BE2C (cell line): Measurements from ENCODE around the gene SKP1.

Source experiments
- DNase-seq: peaks from one replicate; pipeline ENCODE4 v3.0.0-alpha.2; 2020
- H3K27me3 ChIP-seq: fragments of 250-450 bp; sonication (Bioruptor Pico); 2 replicates; pipeline ENCODE4 v1.5.1; 2020; ENCODE audit warnings: mild to moderate bottlenecking
- H3K36me3 ChIP-seq: fragments of 250-450 bp; sonication (Bioruptor Pico); 2 replicates; pipeline ENCODE4 v1.5.1; 2020; ENCODE audit warnings: mild to moderate bottlenecking
- H3K4me1 ChIP-seq: fragments of 250-450 bp; sonication (Bioruptor Pico); 2 replicates; pipeline ENCODE4 v1.5.1; 2020
- H3K4me3 ChIP-seq: 2 replicates; pipeline ENCODE4 v1.5.1; 2011; ENCODE audit warnings: low read depth, low read length
- H3K9me3 ChIP-seq: fragments of 250-450 bp; sonication (Bioruptor Pico); 2 replicates; pipeline ENCODE4 v1.5.1; 2020
- TF ChIP-seq, protein P1 (sequence below): IDR thresholded peaks from 2 replicates; pipeline ENCODE4 v1.5.1; 2012; ENCODE audit warnings: mild to moderate bottlenecking, low read depth, low read length

The SKP1 gene

DNA sequence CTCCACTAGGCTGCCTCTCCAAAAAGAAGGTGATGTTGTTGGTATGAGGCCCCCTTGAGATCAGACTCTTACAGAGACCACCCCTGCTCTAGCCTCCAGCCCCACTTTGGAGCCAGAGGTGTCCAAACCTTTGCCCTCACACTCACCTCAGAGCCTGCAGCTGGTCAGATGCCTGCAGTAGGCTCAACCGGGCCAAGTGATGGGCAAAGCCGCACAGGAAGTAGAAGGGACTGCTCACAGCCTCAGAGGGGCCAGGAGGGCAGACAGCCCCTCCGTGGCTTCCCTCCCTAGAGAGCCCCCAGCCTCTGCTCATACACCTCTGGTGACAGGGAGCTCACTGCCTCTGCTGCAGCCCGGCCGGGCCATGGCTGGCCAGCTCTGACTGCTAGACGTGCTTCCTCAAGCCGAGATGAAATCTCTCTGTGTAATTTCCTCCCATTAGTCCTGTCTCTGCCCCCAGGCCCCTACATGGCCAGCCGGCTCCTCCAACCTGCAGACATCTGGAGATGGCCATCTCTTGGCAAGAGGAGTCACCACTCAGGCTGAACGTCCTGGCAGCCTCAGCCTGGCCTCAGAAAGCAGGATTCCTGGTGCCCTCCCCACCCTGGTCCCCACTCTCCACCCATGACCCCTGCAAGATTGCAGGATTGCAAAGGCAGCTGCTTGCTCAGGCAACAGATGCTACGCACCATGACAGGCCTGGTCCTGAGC lies 69.6 kb downstream of the SKP1 start:
- H3K4me1 ChIP-seq, result peaks cover 45% of the 10 kb centered on the region
- no peaks in the 10 kb centered on the region for H3K36me3 ChIP-seq
- TF ChIP-seq, protein P1, sequence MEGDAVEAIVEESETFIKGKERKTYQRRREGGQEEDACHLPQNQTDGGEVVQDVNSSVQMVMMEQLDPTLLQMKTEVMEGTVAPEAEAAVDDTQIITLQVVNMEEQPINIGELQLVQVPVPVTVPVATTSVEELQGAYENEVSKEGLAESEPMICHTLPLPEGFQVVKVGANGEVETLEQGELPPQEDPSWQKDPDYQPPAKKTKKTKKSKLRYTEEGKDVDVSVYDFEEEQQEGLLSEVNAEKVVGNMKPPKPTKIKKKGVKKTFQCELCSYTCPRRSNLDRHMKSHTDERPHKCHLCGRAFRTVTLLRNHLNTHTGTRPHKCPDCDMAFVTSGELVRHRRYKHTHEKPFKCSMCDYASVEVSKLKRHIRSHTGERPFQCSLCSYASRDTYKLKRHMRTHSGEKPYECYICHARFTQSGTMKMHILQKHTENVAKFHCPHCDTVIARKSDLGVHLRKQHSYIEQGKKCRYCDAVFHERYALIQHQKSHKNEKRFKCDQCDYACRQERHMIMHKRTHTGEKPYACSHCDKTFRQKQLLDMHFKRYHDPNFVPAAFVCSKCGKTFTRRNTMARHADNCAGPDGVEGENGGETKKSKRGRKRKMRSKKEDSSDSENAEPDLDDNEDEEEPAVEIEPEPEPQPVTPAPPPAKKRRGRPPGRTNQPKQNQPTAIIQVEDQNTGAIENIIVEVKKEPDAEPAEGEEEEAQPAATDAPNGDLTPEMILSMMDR, result no peak
- no peaks in the 10 kb centered on the region for H3K9me3 ChIP-seq
- peak; percentile 98 for DNase-seq
- no peaks in the 10 kb centered on the region for H3K27me3 ChIP-seq
- H3K4me3 ChIP-seq, result no peak overlapping the region

DNA sequence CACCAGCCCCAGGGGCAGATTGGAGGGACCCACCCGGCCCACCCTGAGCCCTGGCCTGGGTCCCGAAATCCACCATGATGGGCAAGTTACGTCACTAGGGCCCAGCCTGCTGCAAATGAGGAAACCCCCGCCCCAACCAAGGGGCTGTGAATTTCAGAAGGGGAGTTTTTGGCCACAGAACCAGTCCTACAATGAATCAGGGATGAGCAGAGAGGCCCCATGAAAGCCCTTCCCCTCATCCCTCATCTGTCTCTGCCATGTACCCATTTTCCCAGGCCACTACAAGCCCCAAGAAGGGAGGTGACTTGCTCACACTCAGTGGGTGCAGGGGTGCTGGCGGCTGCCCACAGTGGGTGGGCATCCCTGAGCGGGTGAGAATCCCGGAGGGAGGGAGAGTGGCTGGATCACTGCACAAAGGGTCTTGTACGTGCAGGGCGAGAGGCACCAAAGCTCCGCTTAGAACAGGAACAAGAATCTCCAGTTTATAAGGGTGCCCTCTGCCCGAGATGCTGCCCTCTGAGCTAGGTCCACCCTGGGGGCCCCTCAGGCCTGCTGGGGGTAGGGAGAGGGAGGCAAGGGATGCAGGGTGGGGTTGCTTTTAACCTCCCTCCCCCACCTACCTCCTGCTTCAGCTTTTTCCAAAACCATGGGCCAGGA lies 72.6 kb downstream of the SKP1 start:
- H3K9me3 ChIP-seq, result no peaks in the 10 kb centered on the region
- DNase-seq, result no peak
- TF ChIP-seq, protein P1, result no peak
- peaks cover 59% of the 10 kb centered on the region for H3K4me1 ChIP-seq
- no peaks in the 10 kb centered on the region for H3K36me3 ChIP-seq
- H3K27me3 ChIP-seq, result no peaks in the 10 kb centered on the region
- H3K4me3 ChIP-seq, result no peak overlapping the region

- H3K4me3 ChIP-seq, result no peak overlapping the region
- H3K36me3 ChIP-seq, result no peaks in the 10 kb centered on the region
- DNase-seq, result no peak
- peaks cover 53% of the 10 kb centered on the region for H3K4me1 ChIP-seq
- no peaks in the 10 kb centered on the region for H3K27me3 ChIP-seq
- H3K9me3 ChIP-seq, result no peaks in the 10 kb centered on the region
- TF ChIP-seq, protein P1, result no peak
Observed at GRCh38 chr5:134103397-134103796, 73.4 kb downstream of the SKP1 start.

- Histone ChIP-seq H3K36me3 (no peaks in the 10 kb centered on the region), H3K9me3 (no peaks in the 10 kb centered on the region), H3K27me3 (no peaks in the 10 kb centered on the region), H3K4me3 (no peak overlapping the region), H3K4me1 (peaks cover 43% of the 10 kb centered on the region)
- DNase-seq, result peak; percentile 72
- TF ChIP-seq, protein P1, result peak; percentile 84
Observed at GRCh38 chr5:134101686-134102439, 74.9 kb downstream of the SKP1 start.

GRCh38 chr5:134100283-134101091 lies 76.3 kb downstream of the SKP1 start:
- H3K36me3 ChIP-seq, result no peaks in the 10 kb centered on the region
- peak; percentile 68 for DNase-seq
- H3K4me1 ChIP-seq, result peaks cover 31% of the 10 kb centered on the region
- no peaks in the 10 kb centered on the region for H3K9me3 ChIP-seq
- no peak overlapping the region for H3K4me3 ChIP-seq
- no peaks in the 10 kb centered on the region for H3K27me3 ChIP-seq
- TF ChIP-seq, protein P1, result no peak
